H1 (cell line): ENCODE data around the gene MBTPS1. TPM values are rescaled to one million over a fixed set of nuclear protein-coding genes. Genes with fewer than 3 reads are reported as not detected.

ENCODE experiments used
- ATF3 ChIP-seq: IDR thresholded peaks from 2 replicates; pipeline ENCODE4 v1.6.1; 2011; ENCODE audit warnings: low read depth, mild to moderate bottlenecking, low read length; ENCODE audit not compliant: insufficient read depth
- KDM5A ChIP-seq: fragments of 200-600 bp; IDR thresholded peaks from 2 replicates; pipeline ENCODE4 v1.7.1; 2012; ENCODE audit warnings: mild to moderate bottlenecking, low read length, inconsistent platforms, mixed read lengths
- POLR2A ChIP-seq, 2 experiments: IDR thresholded peaks; 1 replicate in 1 of 2; 2 replicates in 1 of 2; pipeline ENCODE4 v1.6.1; 2011; ENCODE audit warnings: low read depth in 2 of 2, low read length in 2 of 2, mild to moderate bottlenecking in 2 of 2; ENCODE audit errors: control extremely low read depth in 1 of 2
- POLR2AphosphoS5 ChIP-seq: IDR thresholded peaks from 2 replicates; pipeline ENCODE4 v1.6.1; 2011; ENCODE audit warnings: low read depth, low read length
- SIRT6 ChIP-seq: IDR thresholded peaks from one replicate; pipeline ENCODE4 v1.7.1; 2012; ENCODE audit warnings: low read length, inconsistent platforms
- TAF1 ChIP-seq: IDR thresholded peaks from 2 replicates; pipeline ENCODE4 v1.6.1; 2011; ENCODE audit warnings: mild to moderate bottlenecking, low read depth, low read length
- YY1 ChIP-seq: IDR thresholded peaks from 2 replicates; pipeline ENCODE4 v1.6.1; 2011; ENCODE audit warnings: low read depth, mild to moderate bottlenecking, low read length
- polyA plus RNA-seq, 7 experiments: library from polyadenylated mRNA; depleted of rRNA in 3 of 7; stranded (reverse) in 5 of 7; unstranded in 2 of 7; fragments of >200 nt in 5 of 7; fragments of 200-250 nt in 2 of 7; gene quantifications; 1 replicate in 5 of 7; 2 replicates in 1 of 7; 4 replicates in 1 of 7; pipeline versions ENCODE4 v1.2.1 to v1.2.3, GENCODE V29; 2011 to 2013; ENCODE audit warnings: missing spikeins in 2 of 7, mixed read lengths in 2 of 7
- total RNA-seq: library from RNA; stranded (reverse); fragmentation: NEBNext Ultra II Directional; extraction: Animal tissue kit (Norgen Biotek cat#: 25700); gene quantifications from 2 replicates; pipeline ENCODE4 v1.2.1, GENCODE V29; 2021

MBTPS1 gene
- total and polyA plus RNA-seq, 2 of the 8 experiments (the other 6 are each of a cell fraction or from before 2014, with no cell fraction given): 30.6 to 53.3 TPM

- no peak for TF ChIP-seq YY1
- no peak for TF ChIP-seq POLR2AphosphoS5
- TF ChIP-seq KDM5A: no peak
- no peak for TF ChIP-seq ATF3
- TF ChIP-seq SIRT6: no peak
- TF ChIP-seq TAF1: no peak
- TF ChIP-seq POLR2A (IDR thresholded peaks at IDR 0.05; ENCODE audit: control extremely low read depth in 1 of 2, low read depth in 2 of 2, low read length in 2 of 2): no peak
Observed at GRCh38 chr16:84093879-84094270, 22.9 kb downstream of the MBTPS1 start (continued).
